Brain pericyte (primary cell): ENCODE measurements around the gene MRAP2.
A peak's percentile ranks its signal among the peaks of the same experiment; 100 is the strongest.
"Not testable (repeated sequence)": the region's sequence is repeated elsewhere in the genome, so short reads cannot be mapped to it uniquely, and the experiment has no call there.

Experiments used
- DNase-seq: peaks from one replicate; pipeline ENCODE4 v3.0.0-alpha.2; 2012; ENCODE audit warnings: low read depth, low spot score

The MRAP2 gene

GRCh38 chr6:84028350-84028749 lies 5.2 kb upstream of the MRAP2 start:
- DNase-seq, result no peak

DNA sequence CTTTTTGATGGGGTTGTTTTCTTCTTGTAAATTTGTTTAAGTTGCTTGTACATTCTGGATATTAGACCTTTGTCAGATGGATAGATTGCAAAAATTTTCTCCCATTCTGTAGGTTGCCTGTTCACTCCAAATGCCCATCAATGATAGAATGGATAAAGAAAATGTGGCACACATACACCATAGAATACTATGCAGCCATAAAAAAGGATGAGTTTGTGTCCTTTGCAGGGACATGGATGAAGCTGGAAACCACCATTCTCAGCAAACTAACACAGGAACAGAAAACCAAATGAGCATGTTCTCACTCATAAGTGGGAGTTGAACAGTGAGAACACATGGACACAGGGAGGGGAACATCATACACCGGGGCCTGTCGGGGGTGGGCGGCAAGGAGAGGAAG lies 1.6 kb upstream of the MRAP2 start:
- not testable (repeated sequence) for DNase-seq

- no peak for DNase-seq
These were observed 1.9 kb downstream of the MRAP2 start for GRCh38 chr6:84035484-84035883.

DNA sequence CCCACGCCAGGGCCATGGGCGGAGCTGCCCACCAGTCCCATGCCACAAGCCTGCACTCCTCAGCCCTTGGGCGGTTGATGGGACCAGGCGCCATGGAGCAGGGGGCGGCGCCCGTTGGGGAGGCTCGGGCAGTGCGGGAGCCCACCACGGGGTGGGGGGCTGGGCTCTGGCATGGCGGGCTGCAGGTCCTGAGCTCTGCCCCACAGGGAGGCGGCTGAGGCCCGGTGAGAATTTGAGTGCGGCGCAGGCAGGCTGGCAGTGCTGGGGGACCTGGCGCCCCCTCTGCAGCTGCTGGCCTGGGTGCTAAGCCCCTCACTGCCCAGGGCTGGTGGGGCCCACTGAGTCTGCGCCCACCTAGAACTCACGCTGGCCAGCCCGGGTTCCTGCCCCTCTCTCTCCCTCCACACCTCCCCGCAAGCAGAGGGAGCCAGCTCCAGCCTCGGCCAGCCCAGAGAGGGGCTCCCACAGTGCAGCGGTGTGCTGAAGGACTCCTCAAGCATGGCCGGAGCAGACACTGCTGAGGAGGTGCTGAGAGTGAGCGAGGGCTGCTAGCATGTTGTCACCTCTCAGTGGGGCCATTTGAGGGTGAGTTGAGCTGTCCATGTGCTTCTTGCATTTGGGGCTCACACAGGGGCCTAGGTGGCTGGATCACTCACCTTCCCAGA lies 4.0 kb downstream of the MRAP2 start:
- no peak for DNase-seq

DNA sequence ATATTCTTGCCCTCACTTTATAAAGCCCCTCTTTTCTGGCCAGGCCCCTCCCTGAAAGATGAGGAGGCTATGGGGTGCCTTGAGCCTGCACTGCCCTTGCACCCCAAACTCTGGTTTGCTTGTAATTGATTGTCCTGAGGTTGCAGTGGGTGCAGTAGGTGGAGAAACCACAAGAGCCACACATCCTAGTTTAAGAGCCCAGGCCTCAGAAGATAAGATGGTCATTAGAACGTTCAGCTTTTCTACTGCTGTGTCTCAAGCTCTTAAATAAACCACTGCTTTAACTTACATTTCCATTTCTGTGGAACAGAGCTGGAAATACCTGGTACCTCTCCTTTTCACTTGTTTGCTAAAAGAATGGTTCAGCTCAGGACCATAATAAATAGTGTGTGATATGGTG lies 9.0 kb downstream of the MRAP2 start:
- DNase-seq, result no peak

DNA sequence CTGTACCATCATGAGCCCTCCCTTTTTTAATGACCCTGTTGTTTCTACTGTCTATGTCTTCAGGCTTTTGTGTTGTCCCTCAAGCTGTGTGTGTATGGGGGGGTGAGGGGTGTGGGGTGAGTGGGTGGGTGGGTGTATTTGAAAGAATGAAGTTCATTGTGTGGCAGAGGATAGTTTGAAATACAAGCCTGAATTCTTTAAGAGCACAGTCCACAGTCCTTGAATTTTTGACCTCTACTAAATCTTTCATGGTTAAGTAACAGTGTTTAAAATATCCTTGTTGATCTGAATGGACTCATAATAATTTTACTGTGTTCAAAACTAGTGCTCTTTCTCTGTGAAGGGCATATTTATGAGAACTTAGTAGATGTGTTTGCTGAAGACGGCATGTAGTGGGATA lies 10.0 kb downstream of the MRAP2 start:
- no peak for DNase-seq

- DNase-seq, result no peak
These were observed 13.2 kb downstream of the MRAP2 start for GRCh38 chr6:84046755-84047154.

- DNase-seq, result no peak
These were observed 15.0 kb downstream of the MRAP2 start for GRCh38 chr6:84048588-84048987.

- DNase-seq, result no peak
These were observed 16.8 kb downstream of the MRAP2 start for GRCh38 chr6:84050408-84050807.

- DNase-seq, result peak; percentile 60
These were observed 18.8 kb downstream of the MRAP2 start for GRCh38 chr6:84052204-84052882.

- DNase-seq, result no peak
These were observed 19.3 kb downstream of the MRAP2 start for GRCh38 chr6:84052883-84053241.

GRCh38 chr6:84055647-84056046 lies 22.1 kb downstream of the MRAP2 start:
- DNase-seq, result no peak

- DNase-seq, result no peak
These were observed 24.3 kb downstream of the MRAP2 start for GRCh38 chr6:84057908-84058307.

DNA sequence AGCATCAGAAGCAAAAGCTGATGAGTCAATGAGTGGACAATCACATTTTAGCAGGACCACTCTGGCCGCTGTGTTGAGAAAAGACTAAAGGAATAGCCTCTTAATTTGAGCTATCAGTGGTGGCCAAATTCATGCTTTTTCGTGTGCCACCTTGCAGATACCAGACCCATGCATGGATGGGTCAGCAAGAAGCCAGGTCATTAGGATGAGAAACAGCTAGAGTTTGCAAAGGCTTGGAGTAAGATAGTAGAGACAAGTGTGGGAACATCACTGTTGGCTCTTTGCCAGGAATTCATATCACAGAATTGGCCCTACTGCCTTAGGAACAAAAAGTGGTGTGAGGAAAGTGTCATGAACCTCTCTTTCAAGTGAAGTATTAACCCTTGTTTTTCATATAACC lies 25.5 kb downstream of the MRAP2 start:
- DNase-seq, result no peak

DNA sequence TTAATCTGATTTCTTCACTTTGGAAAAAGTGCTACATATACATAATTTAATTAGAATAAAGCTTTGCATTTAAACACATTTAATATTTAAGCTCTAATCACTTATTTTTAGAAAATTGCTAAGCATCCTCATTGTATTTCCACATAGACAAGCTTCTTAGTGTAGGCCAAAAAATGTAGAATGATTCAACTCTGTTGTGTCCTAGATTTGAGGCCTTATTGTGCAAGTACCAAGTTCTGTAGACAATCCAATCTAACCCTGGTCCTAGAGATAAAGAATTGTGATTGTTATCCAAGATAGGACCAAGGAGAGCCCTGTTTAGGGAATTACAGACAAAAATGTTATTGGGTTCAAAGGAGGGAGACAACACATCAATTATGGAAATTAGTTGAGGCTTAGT lies 27.6 kb downstream of the MRAP2 start:
- no peak for DNase-seq

- no peak for DNase-seq
These were observed 28.2 kb downstream of the MRAP2 start for GRCh38 chr6:84061613-84062398.

DNA sequence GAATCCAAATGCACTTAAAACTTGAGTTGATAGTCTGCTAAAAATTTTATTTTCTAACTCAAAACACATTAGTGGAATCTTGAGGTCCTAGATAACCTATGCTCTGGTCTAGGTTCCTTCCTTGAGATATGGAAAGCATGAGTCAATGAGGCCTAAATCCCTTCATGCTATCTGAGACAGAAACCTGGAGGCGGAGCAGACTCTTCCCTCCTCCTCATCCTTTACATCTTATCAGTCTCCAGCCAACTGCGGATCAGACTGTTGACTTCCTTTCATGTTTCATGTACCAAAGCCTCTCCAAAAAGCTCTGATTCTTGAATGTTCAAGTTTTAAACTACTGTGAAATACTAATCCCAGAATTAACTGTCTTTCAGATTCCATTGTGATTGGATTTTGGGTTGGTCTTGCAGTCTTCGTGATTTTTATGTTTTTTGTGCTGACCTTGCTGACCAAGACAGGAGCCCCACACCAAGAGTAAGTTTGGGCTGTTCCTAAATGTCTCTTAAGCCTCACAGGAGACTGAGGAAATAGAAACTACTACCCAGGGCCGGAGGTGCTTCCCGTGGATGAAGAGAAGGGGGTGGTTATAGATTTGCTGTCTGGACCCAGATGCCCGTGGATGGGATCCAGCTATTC lies 29.1 kb downstream of the MRAP2 start:
- DNase-seq, result no peak

DNA sequence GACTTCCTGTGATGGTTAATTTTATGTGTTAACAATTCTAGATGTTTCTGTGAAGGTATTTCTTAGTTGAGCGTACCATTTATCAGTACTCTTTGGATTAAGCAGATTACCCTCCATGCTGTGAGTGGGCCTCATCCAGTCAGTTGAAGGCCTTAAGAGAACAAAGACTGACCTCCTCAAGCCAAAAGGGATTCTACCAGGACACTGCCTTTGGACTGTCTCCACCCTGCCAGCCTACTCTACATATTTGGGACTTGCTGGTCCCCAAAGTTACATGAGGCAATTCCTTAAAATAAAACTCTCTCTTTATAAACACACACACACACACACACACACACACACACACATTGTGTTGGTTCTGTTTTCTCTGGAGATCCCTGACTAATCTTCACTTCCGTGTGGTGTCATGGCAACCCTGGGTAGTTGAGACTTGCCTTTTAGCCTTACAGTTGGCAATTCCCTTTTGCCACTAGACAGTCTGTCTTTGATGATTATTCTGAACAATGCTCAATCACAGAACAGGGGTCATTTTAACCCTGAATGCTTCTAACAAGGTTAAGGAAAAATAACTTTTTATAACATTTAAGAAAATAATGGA lies 32.2 kb downstream of the MRAP2 start:
- no peak for DNase-seq

DNA sequence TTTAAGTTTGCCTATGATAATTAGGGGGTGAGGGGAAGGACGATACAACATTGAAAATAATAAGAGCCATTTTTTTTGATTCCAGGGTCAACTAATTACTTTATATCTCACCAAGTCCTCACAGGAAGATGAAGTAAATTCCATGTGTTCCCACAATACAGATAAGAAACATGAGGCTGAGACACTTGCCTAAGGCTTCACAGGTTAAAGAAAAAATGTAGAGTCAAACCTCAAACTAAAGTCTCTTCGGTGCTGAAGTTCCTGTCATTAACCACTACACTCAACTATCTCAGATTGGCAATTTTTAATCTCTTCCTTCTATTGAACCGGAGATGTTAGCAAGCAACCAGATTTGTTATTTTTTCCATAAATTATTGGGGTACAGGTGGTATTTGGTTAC lies 33.0 kb downstream of the MRAP2 start:
- no peak for DNase-seq

DNA sequence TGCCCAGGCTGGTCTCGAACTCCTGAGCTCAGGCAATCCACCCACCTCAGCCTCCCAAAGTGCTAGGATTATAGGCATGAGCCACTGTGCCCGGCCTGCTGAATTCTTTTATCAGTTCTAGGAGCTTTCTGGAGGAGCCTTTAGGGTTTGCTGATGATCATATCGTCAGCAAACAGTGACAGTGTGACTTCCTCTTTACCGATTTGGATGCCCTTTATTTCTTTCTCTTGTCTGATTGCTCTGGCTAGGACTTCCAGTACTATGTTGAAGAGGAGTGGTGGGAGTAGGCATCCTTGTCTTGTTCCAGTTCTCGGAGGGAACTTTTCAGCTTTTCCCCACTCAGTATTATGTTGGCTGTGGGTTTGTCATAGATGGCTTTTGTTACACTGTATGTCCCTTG lies 35.3 kb downstream of the MRAP2 start:
- DNase-seq, result not testable (repeated sequence)

GRCh38 chr6:84072442-84072997 lies 38.9 kb downstream of the MRAP2 start:
- no peak for DNase-seq
